ENCODE results near the gene AKIRIN2. TPM values are rescaled to one million over a fixed set of nuclear protein-coding genes. Genes with fewer than 3 reads are reported as not detected.

AKIRIN2 gene
- total and polyA plus RNA-seq, 10 of the 15 experiments (the other 5 are each of a cell fraction or from before 2014, with no cell fraction given) = 12.7 to 82.2 (median 42.6) TPM

GRCh38 chr6:87661016-87661415 is 41.0 kb downstream of the AKIRIN2 start (continued):
- TF ChIP-seq, protein P1, sequence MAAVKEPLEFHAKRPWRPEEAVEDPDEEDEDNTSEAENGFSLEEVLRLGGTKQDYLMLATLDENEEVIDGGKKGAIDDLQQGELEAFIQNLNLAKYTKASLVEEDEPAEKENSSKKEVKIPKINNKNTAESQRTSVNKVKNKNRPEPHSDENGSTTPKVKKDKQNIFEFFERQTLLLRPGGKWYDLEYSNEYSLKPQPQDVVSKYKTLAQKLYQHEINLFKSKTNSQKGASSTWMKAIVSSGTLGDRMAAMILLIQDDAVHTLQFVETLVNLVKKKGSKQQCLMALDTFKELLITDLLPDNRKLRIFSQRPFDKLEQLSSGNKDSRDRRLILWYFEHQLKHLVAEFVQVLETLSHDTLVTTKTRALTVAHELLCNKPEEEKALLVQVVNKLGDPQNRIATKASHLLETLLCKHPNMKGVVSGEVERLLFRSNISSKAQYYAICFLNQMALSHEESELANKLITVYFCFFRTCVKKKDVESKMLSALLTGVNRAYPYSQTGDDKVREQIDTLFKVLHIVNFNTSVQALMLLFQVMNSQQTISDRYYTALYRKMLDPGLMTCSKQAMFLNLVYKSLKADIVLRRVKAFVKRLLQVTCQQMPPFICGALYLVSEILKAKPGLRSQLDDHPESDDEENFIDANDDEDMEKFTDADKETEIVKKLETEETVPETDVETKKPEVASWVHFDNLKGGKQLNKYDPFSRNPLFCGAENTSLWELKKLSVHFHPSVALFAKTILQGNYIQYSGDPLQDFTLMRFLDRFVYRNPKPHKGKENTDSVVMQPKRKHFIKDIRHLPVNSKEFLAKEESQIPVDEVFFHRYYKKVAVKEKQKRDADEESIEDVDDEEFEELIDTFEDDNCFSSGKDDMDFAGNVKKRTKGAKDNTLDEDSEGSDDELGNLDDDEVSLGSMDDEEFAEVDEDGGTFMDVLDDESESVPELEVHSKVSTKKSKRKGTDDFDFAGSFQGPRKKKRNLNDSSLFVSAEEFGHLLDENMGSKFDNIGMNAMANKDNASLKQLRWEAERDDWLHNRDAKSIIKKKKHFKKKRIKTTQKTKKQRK (IDR thresholded peaks at IDR 0.05; ENCODE audit: low read depth, low read length) = no peak
- TF ChIP-seq ZBTB4 (CRISPR knock-in tag; IDR thresholded peaks at IDR 0.05) = no peak
- TF ChIP-seq MYC (IDR thresholded peaks at IDR 0.05; ENCODE audit: insufficient read depth, insufficient read length, insufficient replicate concordance, low read length, severe bottlenecking) = no peak

GRCh38 chr6:87660226-87660911 is 41.7 kb downstream of the AKIRIN2 start:
- intact Hi-C loops (cut with micrococcal nuclease; ENCODE audit: unreplicated experiment) = no loop called here
- ChIA-PET SMC1A (ENCODE audit: uncharacterized antibody, unreplicated experiment) (no interaction called here), POLR2A (interaction anchor here (1.0 to 1.2 kb wide), 3 partner anchors 9 to 20 kb away, joined by 3 read pairs; no protein-coding TSS in a partner anchor), CTCF (interaction anchor here (0.6 kb wide), 1 partner anchor 120 kb away, joined by 3 read pairs; no protein-coding TSS in a partner anchor), RAD21 (ENCODE audit: unreplicated experiment) (no interaction called here)
- no peak for ATAC-seq
- H3K4me2 ChIP-seq (ENCODE audit: control insufficient read depth, insufficient read depth) = no peak overlapping the region
- no peaks in the 10 kb centered on the region for H4K20me1 ChIP-seq (ENCODE audit: control insufficient read depth, insufficient read depth)
- peaks cover 0 to 15% of the 10 kb centered on the region in 2 experiments; a peak in 2 of 4 replicates for H3K36me3 ChIP-seq (ENCODE audit: control insufficient read depth in 2 of 2, insufficient read depth in 2 of 2, low read length in 1 of 2)
- no peak for FAIRE-seq
- no peak for DNase-seq (ENCODE audit: low read depth, low spot score)
- H3K4me3 ChIP-seq = no peak overlapping the region
- BruUV-seq (replicated peaks) = no TSS peak
- H3K9me3 ChIP-seq (replicated peaks; ENCODE audit: control insufficient read depth, insufficient read depth, low read length) = no peaks in the 10 kb centered on the region
- H2AFZ ChIP-seq (ENCODE audit: control insufficient read depth, low read depth, low read length) = no peak overlapping the region
- in situ Hi-C loops (cut with MboI) = no loop called here
- H3K4me1 ChIP-seq (ENCODE audit: control insufficient read depth, insufficient read depth, low read length) = 0 out of 2 replicates have a peak, but pooled peaks cover 6% of the 10 kb centered on the region
- H3K79me2 ChIP-seq (ENCODE audit: control insufficient read depth, insufficient read depth, low read length) = no peaks in the 10 kb centered on the region
- no peaks in the 10 kb centered on the region for H3K27me3 ChIP-seq (replicated peaks in 1 of 2; ENCODE audit: control insufficient read depth in 2 of 2, insufficient read depth in 2 of 2, low read length in 1 of 2)
- H3K27ac ChIP-seq (ENCODE audit: control insufficient read depth, insufficient read depth) = no peak overlapping the region
- H3K9ac ChIP-seq (ENCODE audit: control insufficient read depth, insufficient read depth, low read length) = no peak overlapping the region
- TF ChIP-seq PRDM15 (CRISPR knock-in tag; IDR thresholded peaks at IDR 0.05) = no peak
- no peak for TF ChIP-seq POU2F2 (IDR thresholded peaks at IDR 0.05; ENCODE audit: borderline replicate concordance, low read depth, low read length)

Data from GM12878 (cell line).